Posterior cingulate gyrus (tissue), 11 donors: ENCODE data around the gene CHM.
A peak's percentile ranks its signal among the peaks of the same experiment; 100 is the strongest.
"Not testable (repeated sequence)": the region's sequence is repeated elsewhere in the genome, so short reads cannot be mapped to it uniquely, and the experiment has no call there.

ENCODE experiments used
- DNase-seq, 10 donors: peaks; one replicate each; pipeline versions ENCODE4 v3.0.0 to v3.0.0-alpha.2; 2020 to 2021; ENCODE audit warnings: mixed read lengths in 3 of 10
- intact Hi-C: fragments of 100-400 bp; cut with DNase I; formaldehyde crosslinking; loops from one replicate; pipeline ENCODE4 v1.15.1; 2023

The CHM gene

GRCh38 chrX:85916656-85917280 lies 130.6 kb downstream of the CHM start:
- intact Hi-C loops, DNase-seq: not testable (repeated sequence)

- DNase-seq, result peak in 1 of 10 donors; percentile 18
- intact Hi-C loops, result no loop called here
These were observed 132.9 kb downstream of the CHM start for GRCh38 chrX:85914431-85914830.

- no peak for DNase-seq
- intact Hi-C loops, result no loop called here
These were observed 140.0 kb downstream of the CHM start for GRCh38 chrX:85907316-85907715.

- intact Hi-C loops, result no loop called here
- no peak for DNase-seq
These were observed 141.0 kb downstream of the CHM start for GRCh38 chrX:85906399-85906798.

GRCh38 chrX:85905851-85906250 lies 141.5 kb downstream of the CHM start:
- intact Hi-C loops, result no loop called here
- DNase-seq, result no peak

GRCh38 chrX:85903692-85904471 lies 143.5 kb downstream of the CHM start:
- DNase-seq, result no peak
- intact Hi-C loops, result no loop called here

- intact Hi-C loops, result no loop called here
- no peak for DNase-seq
These were observed 149.8 kb downstream of the CHM start for GRCh38 chrX:85897362-85898126.

- no peak for DNase-seq
- intact Hi-C loops, result no loop called here
These were observed 164.8 kb downstream of the CHM start for GRCh38 chrX:85882601-85883000.

- DNase-seq, result no peak
- intact Hi-C loops, result no loop called here
These were observed 176.8 kb downstream of the CHM start for GRCh38 chrX:85870585-85870984.

GRCh38 chrX:85865324-85865723 lies 182.0 kb downstream of the CHM start:
- intact Hi-C loops, result no loop called here
- no peak for DNase-seq

GRCh38 chrX:85859426-85859825 lies 187.9 kb downstream of the CHM start:
- no peak for DNase-seq
- intact Hi-C loops, result no loop called here

- DNase-seq, result peak in 1 of 10 donors; percentile 8
These were observed 195.9 kb downstream of the CHM start for GRCh38 chrX:85851418-85851817.

GRCh38 chrX:85836868-85837267 lies 210.5 kb downstream of the CHM start:
- intact Hi-C loops, result no loop called here
- no peak for DNase-seq

More at GRCh38 chrX:85851418-85851817, 195.9 kb downstream of the CHM start:
- intact Hi-C loops, result no loop called here

GRCh38 chrX:85828771-85829170 lies 218.6 kb downstream of the CHM start:
- intact Hi-C loops, result no loop called here
- DNase-seq, result no peak

GRCh38 chrX:85815203-85815751 lies 232.1 kb downstream of the CHM start:
- intact Hi-C loops, result no loop called here

More at GRCh38 chrX:85815203-85815751, 232.1 kb downstream of the CHM start:
- DNase-seq, result no peak
